ENCODE results near the gene UNC93A. TPM values are rescaled to one million over a fixed set of nuclear protein-coding genes. Genes with fewer than 3 reads are reported as not detected.

Gene UNC93A
- total and polyA plus RNA-seq, 2 donors (not counting 1 experiment from before 2014, with no cell fraction given): not detected

DNA sequence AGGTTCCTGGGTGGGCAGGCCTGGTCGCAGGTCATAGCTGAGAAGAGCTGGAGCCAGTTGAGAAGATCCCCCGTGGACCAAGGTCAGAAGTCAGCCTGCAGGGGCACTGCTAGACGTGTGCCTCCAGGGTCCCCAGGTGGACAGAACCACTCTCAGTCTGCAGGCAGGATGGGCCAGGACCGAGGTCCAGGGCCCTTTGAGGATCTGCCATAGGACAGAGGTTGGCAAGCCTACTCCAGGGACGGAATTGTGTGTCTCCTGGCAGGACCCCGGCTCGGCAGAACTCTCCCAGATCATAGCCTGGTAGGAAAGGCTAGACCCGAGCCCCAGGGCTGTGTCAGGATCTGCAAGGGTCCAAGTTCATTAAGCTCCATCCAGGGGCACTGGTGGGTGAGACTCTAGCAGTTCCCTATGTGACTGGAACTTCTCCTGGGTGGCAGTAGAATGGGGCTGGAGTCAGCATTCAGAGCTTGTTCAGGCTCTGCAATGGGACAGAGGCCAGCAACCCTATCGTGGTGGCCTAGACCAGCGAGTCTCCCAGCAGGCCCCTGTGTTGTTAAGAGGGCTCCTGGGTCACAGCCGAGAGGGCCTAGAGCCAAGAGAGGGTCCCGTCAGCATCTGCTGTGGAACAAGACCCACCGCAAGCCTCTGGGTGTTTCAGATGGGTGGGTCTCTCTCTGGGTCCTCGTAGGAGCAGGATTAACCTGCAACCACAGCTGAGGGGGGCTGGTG, 51.9 kb downstream of the UNC93A start:
- POLR2A ChIA-PET: no interaction called here

DNA sequence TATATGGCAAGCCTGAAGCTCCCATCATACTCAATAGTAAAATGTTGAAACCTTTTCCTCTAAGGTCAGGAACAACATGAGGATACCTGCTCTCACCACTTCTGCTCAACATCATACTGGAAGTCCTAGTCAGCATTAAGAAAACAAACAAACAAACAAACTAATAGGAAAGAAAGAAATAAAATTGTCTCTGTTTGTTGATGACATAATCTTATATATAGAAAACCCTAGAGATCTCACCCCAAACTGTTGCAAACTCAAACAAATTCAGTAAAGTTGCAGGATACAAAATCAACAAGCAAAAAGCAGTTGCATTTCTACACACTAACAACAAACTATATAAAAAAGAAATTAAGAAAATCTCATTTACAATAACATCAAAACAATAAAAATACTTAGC, 54.2 kb downstream of the UNC93A start:
- DNase-seq (no peak), ATAC-seq (ENCODE audit: low read depth) (no peak)
- Mint-ChIP-seq H3K27me3 (peaks cover 56% of the 10 kb centered on the region), H3K4me1 (peaks cover 11% of the 10 kb centered on the region), H3K27ac (no peak overlapping the region), H3K4me3 (no peak overlapping the region), H3K9me3 (ENCODE audit: insufficient read depth) (no peaks in the 10 kb centered on the region)
- Histone ChIP-seq H2AFZ (ENCODE audit: insufficient read depth, low read depth, low read length, poor library complexity, severe bottlenecking) (no peak overlapping the region), H3K36me3 (replicated peaks in 1 of 2; ENCODE audit: control extremely low read depth in 1 of 2, control insufficient read depth in 1 of 2, extremely low read depth in 1 of 2, insufficient read depth in 2 of 2, low read length in 1 of 2) (no peaks in the 10 kb centered on the region), H3K4me3 (ENCODE audit: control extremely low read depth in 1 of 5, extremely low read depth in 1 of 5, insufficient read depth in 1 of 5, low read depth in 2 of 5, low read length in 4 of 5) (no peak overlapping the region), H3K9me3 (ENCODE audit: control extremely low read depth in 1 of 3, control insufficient read depth in 2 of 3, insufficient read depth in 1 of 3, low read length in 2 of 3) (peaks cover 0 to 1% (median 0%) of the 10 kb centered on the region in 3 donors), H3K4me2 (replicated peaks; ENCODE audit: low read depth, low read length, poor library complexity, severe bottlenecking) (no peak overlapping the region), H3K27ac (ENCODE audit: low read length in 2 of 2) (no peak overlapping the region), H3K79me2 (ENCODE audit: control insufficient read depth, insufficient read depth, low read length) (no peaks in the 10 kb centered on the region), H3K9ac (ENCODE audit: low read length) (no peak overlapping the region), H3K4me1 (ENCODE audit: control insufficient read depth in 2 of 2, insufficient read depth in 2 of 2, low read length in 2 of 2) (peaks cover 3 to 11% of the 10 kb centered on the region in 2 donors), H3K27me3 (replicated peaks in 1 of 4; ENCODE audit: control extremely low read depth in 1 of 4, control insufficient read depth in 3 of 4, insufficient read depth in 4 of 4, low read length in 3 of 4) (peaks cover 0 to 20% (median 8%) of the 10 kb centered on the region in 4 experiments), H4K20me1 (ENCODE audit: control insufficient read depth, insufficient read depth, low read length, poor library complexity, severe bottlenecking) (no peaks in the 10 kb centered on the region)
- POLR2A ChIA-PET: no interaction called here
- TF ChIP-seq, protein P1, sequence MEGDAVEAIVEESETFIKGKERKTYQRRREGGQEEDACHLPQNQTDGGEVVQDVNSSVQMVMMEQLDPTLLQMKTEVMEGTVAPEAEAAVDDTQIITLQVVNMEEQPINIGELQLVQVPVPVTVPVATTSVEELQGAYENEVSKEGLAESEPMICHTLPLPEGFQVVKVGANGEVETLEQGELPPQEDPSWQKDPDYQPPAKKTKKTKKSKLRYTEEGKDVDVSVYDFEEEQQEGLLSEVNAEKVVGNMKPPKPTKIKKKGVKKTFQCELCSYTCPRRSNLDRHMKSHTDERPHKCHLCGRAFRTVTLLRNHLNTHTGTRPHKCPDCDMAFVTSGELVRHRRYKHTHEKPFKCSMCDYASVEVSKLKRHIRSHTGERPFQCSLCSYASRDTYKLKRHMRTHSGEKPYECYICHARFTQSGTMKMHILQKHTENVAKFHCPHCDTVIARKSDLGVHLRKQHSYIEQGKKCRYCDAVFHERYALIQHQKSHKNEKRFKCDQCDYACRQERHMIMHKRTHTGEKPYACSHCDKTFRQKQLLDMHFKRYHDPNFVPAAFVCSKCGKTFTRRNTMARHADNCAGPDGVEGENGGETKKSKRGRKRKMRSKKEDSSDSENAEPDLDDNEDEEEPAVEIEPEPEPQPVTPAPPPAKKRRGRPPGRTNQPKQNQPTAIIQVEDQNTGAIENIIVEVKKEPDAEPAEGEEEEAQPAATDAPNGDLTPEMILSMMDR (IDR thresholded peaks at IDR 0.05): no peak
- TF ChIP-seq EZH2 (IDR thresholded peaks at IDR 0.05; ENCODE audit: borderline replicate concordance, insufficient read depth, low read depth, low read length, poor library complexity, severe bottlenecking): no peak
- CTCF ChIA-PET: no interaction called here
- intact Hi-C loops (cut with micrococcal nuclease): no loop called here

More for the DNA sequence above, 51.9 kb downstream of the UNC93A start:
- Mint-ChIP-seq H3K27ac (no peak overlapping the region), H3K27me3 (peaks cover 52% of the 10 kb centered on the region), H3K4me1 (peaks cover 6% of the 10 kb centered on the region), H3K9me3 (ENCODE audit: insufficient read depth) (no peaks in the 10 kb centered on the region), H3K4me3 (no peak overlapping the region)
- no peak overlapping the region for H3K4me3 ChIP-seq (ENCODE audit: control extremely low read depth in 1 of 5, extremely low read depth in 1 of 5, insufficient read depth in 1 of 5, low read depth in 2 of 5, low read length in 4 of 5)
- no peak overlapping the region for H3K9ac ChIP-seq (ENCODE audit: low read length)
- TF ChIP-seq EZH2 (IDR thresholded peaks at IDR 0.05; ENCODE audit: borderline replicate concordance, insufficient read depth, low read depth, low read length, poor library complexity, severe bottlenecking): no peak
- TF ChIP-seq, protein P1 (IDR thresholded peaks at IDR 0.05): no peak
- CTCF ChIA-PET: no interaction called here
- H3K36me3 ChIP-seq (replicated peaks in 1 of 2; ENCODE audit: control extremely low read depth in 1 of 2, control insufficient read depth in 1 of 2, extremely low read depth in 1 of 2, insufficient read depth in 2 of 2, low read length in 1 of 2): no peaks in the 10 kb centered on the region
- H3K4me2 ChIP-seq (replicated peaks; ENCODE audit: low read depth, low read length, poor library complexity, severe bottlenecking): no peak overlapping the region
- ATAC-seq (ENCODE audit: low read depth) (no peak), DNase-seq (no peak)
- intact Hi-C loops (cut with micrococcal nuclease): no loop called here
- peaks cover 0 to 15% (median 9%) of the 10 kb centered on the region in 4 experiments for H3K27me3 ChIP-seq (replicated peaks in 1 of 4; ENCODE audit: control extremely low read depth in 1 of 4, control insufficient read depth in 3 of 4, insufficient read depth in 4 of 4, low read length in 3 of 4)
- no peak overlapping the region for H2AFZ ChIP-seq (ENCODE audit: insufficient read depth, low read depth, low read length, poor library complexity, severe bottlenecking)
- H3K9me3 ChIP-seq (ENCODE audit: control extremely low read depth in 1 of 3, control insufficient read depth in 2 of 3, insufficient read depth in 1 of 3, low read length in 2 of 3): no peaks in the 10 kb centered on the region
- peaks cover 0 to 6% of the 10 kb centered on the region in 2 donors for H3K4me1 ChIP-seq (ENCODE audit: control insufficient read depth in 2 of 2, insufficient read depth in 2 of 2, low read length in 2 of 2)
- 83% methylated on average over 14 of the region's 14 CpGs for WGBS (ENCODE audit: insufficient coverage)
- no peaks in the 10 kb centered on the region for H4K20me1 ChIP-seq (ENCODE audit: control insufficient read depth, insufficient read depth, low read length, poor library complexity, severe bottlenecking)
- H3K79me2 ChIP-seq (ENCODE audit: control insufficient read depth, insufficient read depth, low read length): no peaks in the 10 kb centered on the region
- H3K27ac ChIP-seq (ENCODE audit: low read length in 2 of 2): no peak overlapping the region

All from B cell (primary cell).